Ascending aorta (tissue), 2 donors: ENCODE measurements around the gene ROCK1. TPM values are rescaled to one million over a fixed set of nuclear protein-coding genes. Genes with fewer than 3 reads are reported as not detected.
"Not testable (repeated sequence)": the region's sequence is repeated elsewhere in the genome, so short reads cannot be mapped to it uniquely, and the experiment has no call there.

ENCODE experiments used
- DNase-seq, 2 donors: peaks; one replicate each; pipeline ENCODE4 v3.0.0-alpha.2; 2019; ENCODE audit warnings: low spot score in 2 of 2
- H3K27ac ChIP-seq, 2 donors: fragments of 200-600 bp; sonication (generic); one replicate each; pipeline ENCODE4 v1.5.1; 2016 to 2017; ENCODE audit warnings: mild to moderate bottlenecking in 1 of 2
- H3K27me3 ChIP-seq: fragments of 200-600 bp; sonication (generic); one replicate; pipeline ENCODE4 v1.5.1; 2017
- H3K36me3 ChIP-seq, 2 donors: fragments of 200-600 bp; sonication (generic); one replicate each; pipeline ENCODE4 v1.5.1; 2016
- H3K4me1 ChIP-seq, 2 donors: fragments of 200-600 bp; sonication (generic); one replicate each; pipeline ENCODE4 v1.5.1; 2016 to 2017; ENCODE audit warnings: mild to moderate bottlenecking in 1 of 2
- H3K4me3 ChIP-seq, 2 donors: fragments of 200-600 bp; sonication (generic); one replicate each; pipeline ENCODE4 v1.5.1; 2016 to 2017; ENCODE audit warnings: mild to moderate bottlenecking in 1 of 2
- H3K9me3 ChIP-seq, 2 donors: fragments of 200-600 bp; sonication (generic); one replicate each; pipeline ENCODE4 v1.5.1; 2016
- CTCF ChIP-seq, 3 experiments: fragments of 200-600 bp in 2 of 3; fragments of 450-650 bp in 1 of 3; sonication (generic) in 2 of 3; IDR thresholded peaks; one replicate each; pipeline ENCODE4 v1.5.1; 2016 to 2019; ENCODE audit warnings: antibody characterized with exemption in 3 of 3, mild to moderate bottlenecking in 1 of 3, moderate library complexity in 1 of 3
- intact Hi-C: fragments of 100-400 bp; cut with DNase I; formaldehyde crosslinking; loops from one replicate; pipeline ENCODE4 v1.15.1; 2023
- total RNA-seq: library from RNA; depleted of rRNA; stranded (reverse); fragments of >200 nt; gene quantifications from one replicate; pipeline ENCODE4 v1.1.0, GENCODE V29; 2016

Gene ROCK1
- total RNA-seq, 1 donor from 2014 or later: 32.0 TPM

GRCh38 chr18:20988726-20989125 is 122.9 kb downstream of the ROCK1 start:
- intact Hi-C loops: no loop called here
- H3K4me1 ChIP-seq: no peaks in the 10 kb centered on the region
- no peak overlapping the region for H3K27ac ChIP-seq
- H3K4me3 ChIP-seq: no peak overlapping the region
- no peaks in the 10 kb centered on the region for H3K9me3 ChIP-seq
- no peak for TF ChIP-seq CTCF (IDR thresholded peaks at IDR 0.05)
- H3K36me3 ChIP-seq: peaks cover 62 to 68% of the 10 kb centered on the region in 2 donors
- no peaks in the 10 kb centered on the region for H3K27me3 ChIP-seq
- no peak for DNase-seq

- intact Hi-C loops: no loop called here
- H3K4me1 ChIP-seq: no peaks in the 10 kb centered on the region
- no peak for TF ChIP-seq CTCF (IDR thresholded peaks at IDR 0.05)
- no peak overlapping the region for H3K27ac ChIP-seq
- H3K36me3 ChIP-seq: peaks cover 42 to 85% of the 10 kb centered on the region in 2 donors
- H3K9me3 ChIP-seq: no peaks in the 10 kb centered on the region
- H3K27me3 ChIP-seq: no peaks in the 10 kb centered on the region
- DNase-seq: no peak
- no peak overlapping the region for H3K4me3 ChIP-seq
Measured at GRCh38 chr18:20975077-20975476, 136.5 kb downstream of the ROCK1 start.

GRCh38 chr18:20971886-20972267 is 139.7 kb downstream of the ROCK1 start:
- peaks cover 49 to 84% of the 10 kb centered on the region in 2 donors for H3K36me3 ChIP-seq
- peak; percentile 20 to 33 (median 21) for TF ChIP-seq CTCF (IDR thresholded peaks at IDR 0.05)
- H3K27me3 ChIP-seq: no peaks in the 10 kb centered on the region
- H3K4me3 ChIP-seq: no peak overlapping the region
- no peaks in the 10 kb centered on the region for H3K9me3 ChIP-seq
- no peaks in the 10 kb centered on the region for H3K4me1 ChIP-seq
- no peak for DNase-seq
- intact Hi-C loops: loop anchor here (2.0 to 5.0 kb wide), 2 partner anchors 160 to 207 kb away; no protein-coding TSS in a partner anchor
- H3K27ac ChIP-seq: no peak overlapping the region

- no peak for TF ChIP-seq CTCF (IDR thresholded peaks at IDR 0.05)
- Histone ChIP-seq H3K4me3 (no peak overlapping the region), H3K27ac (no peak overlapping the region), H3K4me1 (no peaks in the 10 kb centered on the region), H3K27me3 (no peaks in the 10 kb centered on the region), H3K36me3 (peaks cover 43 to 51% of the 10 kb centered on the region in 2 donors), H3K9me3 (no peaks in the 10 kb centered on the region)
- intact Hi-C loops: no loop called here
- no peak for DNase-seq
Measured at GRCh38 chr18:20966795-20967194, 144.8 kb downstream of the ROCK1 start.

- Histone ChIP-seq H3K27me3 (no peaks in the 10 kb centered on the region), H3K36me3 (peaks cover 20 to 23% of the 10 kb centered on the region in 2 donors), H3K4me3 (no peak overlapping the region), H3K9me3 (no peaks in the 10 kb centered on the region), H3K27ac (no peak overlapping the region), H3K4me1 (no peaks in the 10 kb centered on the region)
- no peak for TF ChIP-seq CTCF (IDR thresholded peaks at IDR 0.05)
- no peak for DNase-seq
- intact Hi-C loops: loop anchor here (5.0 kb wide), 1 partner anchor 34 kb away; no protein-coding TSS in a partner anchor
Measured at GRCh38 chr18:20963027-20963426, 148.6 kb downstream of the ROCK1 start.

- Histone ChIP-seq H3K4me1 (no peaks in the 10 kb centered on the region), H3K27me3 (no peaks in the 10 kb centered on the region), H3K4me3 (no peak overlapping the region), H3K36me3 (peaks cover 1 to 12% of the 10 kb centered on the region in 2 donors), H3K27ac (no peak overlapping the region), H3K9me3 (no peaks in the 10 kb centered on the region)
- no peak for TF ChIP-seq CTCF (IDR thresholded peaks at IDR 0.05)
- intact Hi-C loops: loop anchor here (5.0 kb wide), 1 partner anchor 37 kb away; no protein-coding TSS in a partner anchor
- no peak for DNase-seq
Measured at GRCh38 chr18:20960735-20961134, 150.9 kb downstream of the ROCK1 start.

- H3K9me3 ChIP-seq, DNase-seq, H3K4me3 ChIP-seq, H3K27ac ChIP-seq, H3K36me3 ChIP-seq, intact Hi-C loops, H3K27me3 ChIP-seq, H3K4me1 ChIP-seq: not testable (repeated sequence)
Measured at GRCh38 chr18:20950827-20951226, 160.8 kb downstream of the ROCK1 start.
